IMR-90 (cell line): ENCODE measurements around the gene APMAP. TPM values are rescaled to one million over a fixed set of nuclear protein-coding genes. Genes with fewer than 3 reads are reported as not detected.

ENCODE experiments used
- ATAC-seq: fragments of 200-7000 bp; cut with Tn5 transposase; 2 replicates; pipeline ENCODE4 v1.9.1; 2020; ENCODE audit warnings: low read depth, mild to moderate bottlenecking, moderate library complexity
- BruUV-seq: library from RNA; stranded (reverse); fragments of 400-500 nt; replicated peaks from 2 replicates; lab custom pipeline; 2021; lab: Mats Ljungman, UMichigan
- CTCF ChIA-PET: fragments of 300-600 bp; formaldehyde crosslinking; extraction: SDS; loops from one replicate; lab custom pipeline; 2021; ENCODE audit warnings: antibody characterized with exemption; lab: Yijun Ruan, JAX
- POLR2A ChIA-PET: fragments of 300-600 bp; sonication (Branson Sonifier 250); formaldehyde crosslinking; loops from one replicate; lab custom pipeline; 2022; ENCODE audit warnings: antibody characterized with exemption; ENCODE audit not compliant: unreplicated experiment; lab: Charles Lee
- DNase-seq: peaks from one replicate; pipeline ENCODE4 v3.0.0; 2013
- H2AFZ ChIP-seq: replicated peaks from 2 replicates; pipeline ENCODE3; 2013; ENCODE audit warnings: low read length, mild to moderate bottlenecking; ENCODE audit not compliant: poor library complexity
- H2AK5ac ChIP-seq: 2 replicates; pipeline ENCODE4 v1.6.1; 2013; ENCODE audit warnings: low read depth, low read length, inconsistent platforms
- H2AK9ac ChIP-seq: replicated peaks from 2 replicates; pipeline ENCODE3; 2013; ENCODE audit warnings: mild to moderate bottlenecking, low read depth, low read length, moderate library complexity; ENCODE audit not compliant: poor library complexity
- H2BK120ac ChIP-seq: 2 replicates; pipeline ENCODE4 v1.6.1; 2013; ENCODE audit warnings: low read depth, low read length, inconsistent platforms
- H2BK15ac ChIP-seq: 3 replicates; pipeline ENCODE4 v1.6.1; 2013; ENCODE audit warnings: low read depth, low read length, inconsistent platforms
- H2BK20ac ChIP-seq: 2 replicates; pipeline ENCODE4 v1.6.1; 2013; ENCODE audit warnings: low read depth, mild to moderate bottlenecking, inconsistent platforms, low read length, moderate library complexity
- H2BK5ac ChIP-seq: 2 replicates; pipeline ENCODE4 v1.6.1; 2013; ENCODE audit warnings: mild to moderate bottlenecking, low read depth, low read length, inconsistent platforms; ENCODE audit not compliant: poor library complexity, severe bottlenecking
- H3K14ac ChIP-seq: replicated peaks from 2 replicates; pipeline ENCODE4 v1.6.1; 2013; ENCODE audit warnings: low read depth, low read length, inconsistent platforms
- H3K18ac ChIP-seq: 2 replicates; pipeline ENCODE4 v1.6.1; 2013; ENCODE audit warnings: low read depth, low read length, control low read depth
- H3K23ac ChIP-seq: 2 replicates; pipeline ENCODE4 v1.6.1; 2013; ENCODE audit warnings: low read depth, low read length, inconsistent platforms
- H3K27ac ChIP-seq: 2 replicates; pipeline ENCODE4 v1.5.1; 2013; ENCODE audit warnings: mild to moderate bottlenecking, control low read depth, low read length; ENCODE audit not compliant: insufficient read depth
- H3K27me3 ChIP-seq: 2 replicates; pipeline ENCODE4 v1.6.1; 2013; ENCODE audit warnings: low read length; ENCODE audit not compliant: control insufficient read depth, insufficient read depth
- H3K36me3 ChIP-seq: 2 replicates; pipeline ENCODE4 v1.6.1; 2013; ENCODE audit warnings: low read length, mixed read lengths; ENCODE audit not compliant: control insufficient read depth, insufficient read depth
- H3K4ac ChIP-seq: 2 replicates; pipeline ENCODE4 v1.6.1; 2013; ENCODE audit warnings: low read depth, low read length, inconsistent platforms
- H3K4me1 ChIP-seq: 2 replicates; pipeline ENCODE4 v1.6.1; 2013; ENCODE audit warnings: low read length, mixed read lengths; ENCODE audit not compliant: control insufficient read depth, insufficient read depth
- H3K4me2 ChIP-seq: 2 replicates; pipeline ENCODE4 v1.6.1; 2013; ENCODE audit warnings: low read depth, mild to moderate bottlenecking, control low read depth, low read length, moderate library complexity
- H3K4me3 ChIP-seq: 2 replicates; pipeline ENCODE4 v1.5.1; 2013; ENCODE audit warnings: low read depth, mild to moderate bottlenecking, control low read depth, low read length, moderate library complexity; ENCODE audit not compliant: insufficient read depth
- H3K56ac ChIP-seq: 2 replicates; pipeline ENCODE4 v1.6.1; 2013; ENCODE audit warnings: low read length, inconsistent platforms; ENCODE audit not compliant: insufficient read depth; ENCODE audit errors: extremely low read depth
- H3K79me1 ChIP-seq, 2 experiments: 2 replicates each; pipeline ENCODE4 v1.6.1; 2013; ENCODE audit warnings: low read length in 2 of 2, inconsistent platforms in 1 of 2, low read depth in 1 of 2
- H3K9ac ChIP-seq: 2 replicates; pipeline ENCODE4 v1.6.1; 2013; ENCODE audit warnings: low read depth, low read length, control low read depth
- H3K9me1 ChIP-seq: 2 replicates; pipeline ENCODE4 v1.6.1; 2013; ENCODE audit warnings: low read length, inconsistent platforms; ENCODE audit not compliant: insufficient read depth
- H3K9me3 ChIP-seq: 2 replicates; pipeline ENCODE4 v1.6.1; 2013; ENCODE audit warnings: low read length; ENCODE audit not compliant: control insufficient read depth, insufficient read depth
- H4K20me1 ChIP-seq: 2 replicates; pipeline ENCODE4 v1.6.1; 2013; ENCODE audit warnings: low read length, inconsistent platforms; ENCODE audit not compliant: insufficient read depth
- H4K5ac ChIP-seq: 2 replicates; pipeline ENCODE4 v1.6.1; 2013; ENCODE audit warnings: mild to moderate bottlenecking, low read depth, low read length, control low read depth
- H4K8ac ChIP-seq, 2 experiments: 2 replicates each; pipeline ENCODE4 v1.6.1; 2013; ENCODE audit warnings: low read depth in 2 of 2, low read length in 2 of 2, control low read depth in 1 of 2, inconsistent platforms in 1 of 2
- H4K91ac ChIP-seq: 2 replicates; pipeline ENCODE4 v1.6.1; 2013; ENCODE audit warnings: low read depth, low read length, inconsistent platforms; ENCODE audit not compliant: insufficient read depth
- BHLHE40 ChIP-seq: fragments of 150-350 bp; IDR thresholded peaks from 2 replicates; pipeline ENCODE4 v1.6.1; 2016; ENCODE audit warnings: mild to moderate bottlenecking, low read depth, low read length
- CEBPB ChIP-seq: IDR thresholded peaks from 2 replicates; pipeline ENCODE4 v1.6.1; 2012; ENCODE audit warnings: low read depth, low read length, improper control_type of control experiment
- CHD1 ChIP-seq: IDR thresholded peaks from 2 replicates; pipeline ENCODE4 v1.6.1; 2012; ENCODE audit warnings: low read depth, low read length, improper control_type of control experiment
- CTCF ChIP-seq: conservative IDR thresholded peaks from 2 replicates; pipeline ENCODE4 v1.5.1; 2012; ENCODE audit warnings: mild to moderate bottlenecking, low read depth, low read length, improper control_type of control experiment
- FOS ChIP-seq: fragments of 150-350 bp; IDR thresholded peaks from 2 replicates; pipeline ENCODE4 v1.6.1; 2016; ENCODE audit warnings: low read depth, low read length
- MAFK ChIP-seq: IDR thresholded peaks from 2 replicates; pipeline ENCODE4 v1.6.1; 2012; ENCODE audit warnings: low read depth, low read length, improper control_type of control experiment
- MAZ ChIP-seq: IDR thresholded peaks from 2 replicates; pipeline ENCODE4 v1.6.1; 2012; ENCODE audit warnings: low read depth, mild to moderate bottlenecking, low read length, improper control_type of control experiment, moderate library complexity, borderline replicate concordance
- MXI1 ChIP-seq: IDR thresholded peaks from 2 replicates; pipeline ENCODE4 v1.6.1; 2012; ENCODE audit warnings: low read depth, mild to moderate bottlenecking, low read length, moderate library complexity, borderline replicate concordance
- NFE2L2 ChIP-seq: fragments of 150-350 bp; IDR thresholded peaks from 2 replicates; pipeline ENCODE4 v1.6.1; 2016; ENCODE audit warnings: low read depth, mild to moderate bottlenecking, low read length
- POLR2A ChIP-seq: IDR thresholded peaks from 2 replicates; pipeline ENCODE4 v1.6.1; 2012; ENCODE audit warnings: mild to moderate bottlenecking, low read depth, low read length
- RAD21 ChIP-seq: IDR thresholded peaks from 2 replicates; pipeline ENCODE4 v1.6.1; 2012; ENCODE audit warnings: low read length, improper control_type of control experiment
- RCOR1 ChIP-seq: IDR thresholded peaks from 2 replicates; pipeline ENCODE4 v1.6.1; 2012; ENCODE audit warnings: mild to moderate bottlenecking, low read length, improper control_type of control experiment; ENCODE audit not compliant: insufficient replicate concordance
- RFX5 ChIP-seq: IDR thresholded peaks from 2 replicates; pipeline ENCODE4 v1.8.0; 2012; ENCODE audit warnings: low read depth, mild to moderate bottlenecking, low read length, moderate library complexity
- SMC3 ChIP-seq: fragments of 150-350 bp; IDR thresholded peaks from 2 replicates; pipeline ENCODE4 v1.6.1; 2016; ENCODE audit warnings: low read depth, mild to moderate bottlenecking, antibody characterized with exemption, low read length, moderate library complexity
- USF2 ChIP-seq: fragments of 150-350 bp; IDR thresholded peaks from 2 replicates; pipeline ENCODE4 v1.6.1; 2017; ENCODE audit warnings: mild to moderate bottlenecking, antibody characterized with exemption, low read length, low read depth
- WGBS, 2 experiments: methylation state at CpG; one replicate each; pipeline versions ENCODE4 v1.1.5 to v1.1.7; 2013; ENCODE audit warnings: missing lambda C conversion rate in 2 of 2; ENCODE audit not compliant: insufficient read length in 1 of 2; ENCODE audit errors: extremely low coverage in 2 of 2; 5-methylcytosine and 5-hydroxymethylcytosine counted together
- dilution Hi-C: fragments of 300-500 bp; cut with HindIII; formaldehyde crosslinking; loops from one replicate; pipeline ENCODE4 v1.14.3; 2018; ENCODE audit warnings: low sequenced_read_pairs; ENCODE audit not compliant: unreplicated experiment
- in situ Hi-C: fragments of 300-500 bp; cut with MboI; formaldehyde crosslinking; loops from 3 replicates; pipeline ENCODE4 v1.14.3; 2019; ENCODE audit warnings: low sequenced_read_pairs, inconsistent platforms, mixed read lengths
- intact Hi-C: fragments of 100-400 bp; cut with micrococcal nuclease; formaldehyde crosslinking; loops from 2 replicates; pipeline ENCODE4 v1.10.0; 2022
- polyA plus RNA-seq, 3 experiments: library from polyadenylated mRNA; depleted of rRNA; stranded (reverse); fragments of >200 nt; gene quantifications; 2 replicates each; pipeline ENCODE4 v1.2.3, GENCODE V29; 2012; ENCODE audit warnings: low replicate concordance in 1 of 3
- total RNA-seq: library from RNA; depleted of rRNA; stranded (reverse); fragments of >200 nt; gene quantifications from 2 replicates; pipeline ENCODE4 v1.2.3, GENCODE V29; 2012
- TF ChIP-seq, protein P1 (sequence below): fragments of 150-350 bp; IDR thresholded peaks from 2 replicates; pipeline ENCODE4 v1.6.1; 2016; ENCODE audit warnings: low read depth, mild to moderate bottlenecking, low read length, moderate library complexity, borderline replicate concordance

The APMAP gene
- total and polyA plus RNA-seq, 2 of the 4 experiments (the other 2 are of a cell fraction) = 67.2 to 88.8 TPM

DNA sequence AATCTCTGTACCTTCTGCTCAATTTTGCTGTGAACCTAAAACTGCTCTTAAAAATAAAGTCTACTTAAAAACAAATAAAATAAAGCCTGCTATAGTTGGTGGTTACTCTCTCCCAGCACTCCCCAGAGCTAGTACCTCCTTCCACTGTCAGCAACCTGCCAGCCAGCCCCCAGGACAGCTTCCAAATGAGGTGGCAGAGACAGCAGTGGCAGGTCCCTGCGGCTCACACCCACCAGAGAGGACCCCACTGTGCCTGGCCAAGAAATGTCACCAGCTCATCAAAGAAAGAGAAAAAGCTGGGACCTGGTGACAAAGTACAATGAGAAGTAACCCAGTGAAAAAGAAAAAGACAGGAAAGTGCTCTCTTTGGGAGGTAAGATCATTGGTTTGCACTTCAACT, 15.2 kb downstream of the APMAP start:
- no peaks in the 10 kb centered on the region for H3K9me1 ChIP-seq
- no CpG with 5 or more reads among the region's 1 CpG for WGBS, 2 experiments
- H3K27ac ChIP-seq = no peak overlapping the region
- no peak for DNase-seq
- H3K4me3 ChIP-seq = no peak overlapping the region
- no peak overlapping the region for H3K4me2 ChIP-seq
- no peak overlapping the region for H4K5ac ChIP-seq
- H3K4me1 ChIP-seq = no peaks in the 10 kb centered on the region
- no peak overlapping the region for H4K91ac ChIP-seq
- no peak overlapping the region for H2AFZ ChIP-seq
- H3K9me3 ChIP-seq = peaks cover 7% of the 10 kb centered on the region; the same call in 1 of the 2 replicates
- no peak for ATAC-seq
- H3K4ac ChIP-seq = no peak overlapping the region
- H4K8ac ChIP-seq = no peak overlapping the region
- H3K9ac ChIP-seq = no peak overlapping the region
- H3K56ac ChIP-seq = no peak overlapping the region
- no TSS peak for BruUV-seq
- H3K14ac ChIP-seq = no peak overlapping the region
- CTCF ChIA-PET = no interaction called here
- peaks cover 12 to 18% of the 10 kb centered on the region in 2 experiments; a peak in 3 of 4 replicates for H3K79me1 ChIP-seq
- no peaks in the 10 kb centered on the region; the same call in 1 of the 2 replicates for H4K20me1 ChIP-seq
- H3K27me3 ChIP-seq = no peaks in the 10 kb centered on the region
- no peak overlapping the region for H2AK9ac ChIP-seq
- no peak overlapping the region for H2BK20ac ChIP-seq
- no peak overlapping the region for H3K18ac ChIP-seq
- in situ Hi-C loops (loop anchor here (25.0 kb wide), 3 partner anchors 610 to 885 kb away; partner anchors contain the start of genes NINL and ZNF337), dilution Hi-C loops (no loop called here), intact Hi-C loops (no loop called here)
- no peak overlapping the region for H2BK15ac ChIP-seq
- H2AK5ac ChIP-seq = no peak overlapping the region
- TF ChIP-seq NFE2L2 = no peak
- no peak for TF ChIP-seq MAZ
- TF ChIP-seq CEBPB = no peak
- TF ChIP-seq CTCF = no peak
- TF ChIP-seq MAFK = no peak
- TF ChIP-seq USF2 = no peak
- no peak for TF ChIP-seq MXI1
- no peak for TF ChIP-seq SMC3
- TF ChIP-seq RAD21 = no peak
- no peak for TF ChIP-seq CHD1
- TF ChIP-seq RCOR1 = no peak
- no peak for TF ChIP-seq POLR2A
- no peak for TF ChIP-seq FOS
- no peak for TF ChIP-seq RFX5
- TF ChIP-seq BHLHE40 = no peak
- TF ChIP-seq, protein P1, sequence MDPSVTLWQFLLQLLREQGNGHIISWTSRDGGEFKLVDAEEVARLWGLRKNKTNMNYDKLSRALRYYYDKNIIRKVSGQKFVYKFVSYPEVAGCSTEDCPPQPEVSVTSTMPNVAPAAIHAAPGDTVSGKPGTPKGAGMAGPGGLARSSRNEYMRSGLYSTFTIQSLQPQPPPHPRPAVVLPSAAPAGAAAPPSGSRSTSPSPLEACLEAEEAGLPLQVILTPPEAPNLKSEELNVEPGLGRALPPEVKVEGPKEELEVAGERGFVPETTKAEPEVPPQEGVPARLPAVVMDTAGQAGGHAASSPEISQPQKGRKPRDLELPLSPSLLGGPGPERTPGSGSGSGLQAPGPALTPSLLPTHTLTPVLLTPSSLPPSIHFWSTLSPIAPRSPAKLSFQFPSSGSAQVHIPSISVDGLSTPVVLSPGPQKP = no peak
- H3K36me3 ChIP-seq = peaks cover 21% of the 10 kb centered on the region
- no peak overlapping the region for H2BK120ac ChIP-seq
- H3K23ac ChIP-seq = no peak overlapping the region
- H2BK5ac ChIP-seq = no peak overlapping the region
- POLR2A ChIA-PET = no interaction called here
